GM19023 (cell line): ENCODE data around the gene RTN4R.
A peak's percentile ranks its signal among the peaks of the same experiment; 100 is the strongest.

Source experiments
- ATAC-seq: cut with Tn5 transposase; IDR thresholded peaks from one replicate; pipeline ENCODE4 v1.9.1; 2021; ENCODE audit warnings: mild to moderate bottlenecking, moderate library complexity; ENCODE audit not compliant: unreplicated experiment

RTN4R gene

GRCh38 chr22:20218987-20219386, 49.1 kb downstream of the RTN4R start:
- no peak for ATAC-seq

DNA sequence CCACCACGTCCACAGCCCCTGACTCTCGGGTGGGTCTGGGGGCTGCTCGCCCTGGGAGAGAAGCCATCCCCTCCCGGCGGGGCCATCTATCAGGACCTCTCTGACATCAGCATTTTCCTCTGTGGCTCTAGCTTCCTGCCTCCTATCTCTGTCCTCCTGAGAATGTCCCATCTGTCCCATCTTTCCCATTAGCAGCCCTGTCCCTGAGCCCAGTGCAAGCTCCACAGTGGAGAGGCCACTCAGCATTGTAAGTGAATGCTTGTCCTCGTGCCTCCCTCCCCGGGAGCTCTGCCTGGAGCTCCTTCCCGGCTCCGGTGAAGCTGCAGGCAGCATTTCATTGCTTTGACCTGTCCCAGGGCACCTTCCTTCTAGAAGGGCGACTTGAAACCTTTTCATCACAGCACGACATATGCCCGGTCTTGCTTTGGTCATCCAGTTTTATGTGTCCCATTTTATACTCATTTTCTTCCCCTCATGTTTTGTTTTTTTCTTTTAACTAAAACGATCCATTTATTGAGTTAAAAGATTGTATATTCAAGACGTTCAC, 49.7 kb downstream of the RTN4R start:
- ATAC-seq = no peak

DNA sequence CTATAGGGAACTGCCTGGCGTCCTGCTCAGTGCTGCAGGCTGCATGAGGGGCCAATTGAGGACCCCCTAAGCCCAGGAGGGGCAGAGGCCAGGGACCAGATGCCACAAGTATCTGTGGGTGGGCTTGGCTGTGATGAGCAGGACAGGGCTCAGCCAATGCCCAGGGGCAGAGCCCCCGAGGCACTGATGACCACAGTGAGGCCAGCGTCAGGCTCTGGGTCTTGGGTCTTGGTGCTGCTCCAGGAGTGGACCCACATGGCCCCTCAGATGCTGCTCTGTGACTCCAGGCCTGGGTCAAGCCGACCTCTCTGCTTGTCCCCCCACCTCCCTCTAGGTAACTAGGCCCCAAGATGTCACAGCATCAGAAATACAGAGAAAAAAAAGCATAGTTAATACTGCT, 50.6 kb downstream of the RTN4R start:
- ATAC-seq = no peak

GRCh38 chr22:20216863-20217499, 51.1 kb downstream of the RTN4R start:
- no peak for ATAC-seq

DNA sequence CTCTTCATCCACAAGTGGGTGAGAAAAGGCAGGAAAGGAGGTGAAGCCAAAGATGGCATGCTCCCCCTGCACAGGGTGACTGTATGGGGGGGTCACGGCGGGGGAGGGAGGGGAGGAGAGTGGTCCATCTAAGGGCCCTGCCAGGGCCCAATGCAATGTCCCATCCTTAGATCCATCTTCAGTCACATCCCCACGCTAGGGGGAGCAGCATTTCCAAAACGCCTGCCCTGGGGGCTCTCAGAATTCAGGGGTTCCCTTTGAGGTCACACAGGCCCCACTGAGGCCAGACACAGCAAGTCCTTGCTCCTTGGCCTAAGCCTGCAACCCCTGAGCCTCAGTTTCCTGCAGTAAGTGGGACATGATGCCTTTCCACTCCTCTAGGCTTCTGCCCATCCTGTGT, 52.4 kb downstream of the RTN4R start:
- no peak for ATAC-seq

DNA sequence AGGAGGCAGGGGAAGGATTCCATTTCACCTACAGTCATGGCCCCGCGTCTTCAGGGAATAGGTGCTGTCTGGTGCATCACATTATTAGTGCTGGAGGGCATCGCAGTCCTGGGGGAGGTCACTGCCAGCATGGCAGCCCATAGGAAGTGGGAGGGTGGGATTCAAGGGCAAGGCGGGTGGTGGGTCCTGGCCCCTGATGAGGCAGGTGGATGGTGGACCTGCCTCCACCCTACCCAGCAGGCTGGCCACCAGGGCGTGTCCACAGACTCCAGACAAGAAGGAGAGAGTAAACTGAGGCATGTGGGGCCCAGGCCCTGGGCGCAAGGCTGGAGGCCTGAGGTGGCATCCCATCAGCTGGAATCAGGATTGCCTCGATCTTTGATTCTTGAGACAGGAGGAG, 53.3 kb downstream of the RTN4R start:
- no peak for ATAC-seq

GRCh38 chr22:20213833-20214708, 54.0 kb downstream of the RTN4R start:
- ATAC-seq = no peak

- ATAC-seq = no peak
Measured at GRCh38 chr22:20212754-20213699, 55.1 kb downstream of the RTN4R start.

- no peak for ATAC-seq
Measured at GRCh38 chr22:20211997-20212753, 55.9 kb downstream of the RTN4R start.

GRCh38 chr22:20211409-20211996, 56.6 kb downstream of the RTN4R start:
- no peak for ATAC-seq

- no peak for ATAC-seq
Measured at GRCh38 chr22:20210473-20211059, 57.6 kb downstream of the RTN4R start.

DNA sequence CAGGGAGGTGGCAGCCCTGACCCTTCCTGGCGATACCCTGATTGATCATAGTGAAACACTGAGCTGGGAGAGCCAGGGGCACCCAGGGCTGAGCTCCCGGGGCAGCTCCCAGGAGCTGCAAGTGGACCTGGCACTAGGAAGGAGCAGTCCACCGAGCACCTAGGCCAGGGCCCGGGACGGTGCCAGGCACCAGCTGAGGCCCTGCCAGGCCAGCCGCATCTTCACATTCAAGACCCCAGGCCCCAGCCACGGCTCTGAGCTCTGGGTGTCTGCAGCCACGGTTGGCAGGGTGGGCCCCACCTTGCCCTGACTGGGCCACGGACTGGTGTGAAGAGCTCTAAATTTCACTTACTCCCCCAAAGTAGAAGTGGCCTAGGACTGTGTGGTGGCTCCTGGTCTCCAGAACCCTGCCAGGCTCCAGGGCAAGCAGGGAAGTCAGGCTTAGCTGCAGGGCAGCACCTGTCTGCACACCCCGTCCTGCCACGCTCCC, 58.3 kb downstream of the RTN4R start:
- ATAC-seq = no peak

DNA sequence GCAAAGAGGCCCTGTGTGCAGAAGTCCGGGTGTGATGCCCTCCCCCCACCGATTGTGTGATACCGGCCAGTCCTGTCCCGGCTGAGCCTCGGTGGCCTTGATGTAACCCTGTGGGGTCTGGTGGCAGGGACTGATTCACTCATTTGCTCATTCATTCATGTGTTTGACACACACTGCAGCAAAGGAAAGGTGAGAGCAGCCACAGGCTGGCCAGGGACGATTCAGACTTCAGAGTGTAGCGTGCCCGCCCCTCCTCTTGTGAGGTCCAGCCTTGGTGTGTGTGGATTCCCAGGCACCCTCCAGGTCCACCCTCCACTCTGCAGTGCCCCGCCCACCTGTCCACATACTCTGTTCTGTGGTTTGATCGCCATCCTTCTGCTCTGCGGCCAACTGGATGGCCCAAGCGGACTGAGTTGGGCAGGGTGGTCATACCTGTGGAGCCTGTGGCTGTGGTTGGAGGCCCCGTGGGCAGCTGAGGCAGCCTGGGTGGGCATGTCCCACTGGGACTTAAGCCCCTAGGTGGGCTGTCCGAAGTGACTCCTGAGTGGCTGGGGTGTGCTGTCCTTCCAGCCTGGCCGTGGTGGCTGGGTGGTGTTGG, 59.3 kb downstream of the RTN4R start:
- no peak for ATAC-seq

DNA sequence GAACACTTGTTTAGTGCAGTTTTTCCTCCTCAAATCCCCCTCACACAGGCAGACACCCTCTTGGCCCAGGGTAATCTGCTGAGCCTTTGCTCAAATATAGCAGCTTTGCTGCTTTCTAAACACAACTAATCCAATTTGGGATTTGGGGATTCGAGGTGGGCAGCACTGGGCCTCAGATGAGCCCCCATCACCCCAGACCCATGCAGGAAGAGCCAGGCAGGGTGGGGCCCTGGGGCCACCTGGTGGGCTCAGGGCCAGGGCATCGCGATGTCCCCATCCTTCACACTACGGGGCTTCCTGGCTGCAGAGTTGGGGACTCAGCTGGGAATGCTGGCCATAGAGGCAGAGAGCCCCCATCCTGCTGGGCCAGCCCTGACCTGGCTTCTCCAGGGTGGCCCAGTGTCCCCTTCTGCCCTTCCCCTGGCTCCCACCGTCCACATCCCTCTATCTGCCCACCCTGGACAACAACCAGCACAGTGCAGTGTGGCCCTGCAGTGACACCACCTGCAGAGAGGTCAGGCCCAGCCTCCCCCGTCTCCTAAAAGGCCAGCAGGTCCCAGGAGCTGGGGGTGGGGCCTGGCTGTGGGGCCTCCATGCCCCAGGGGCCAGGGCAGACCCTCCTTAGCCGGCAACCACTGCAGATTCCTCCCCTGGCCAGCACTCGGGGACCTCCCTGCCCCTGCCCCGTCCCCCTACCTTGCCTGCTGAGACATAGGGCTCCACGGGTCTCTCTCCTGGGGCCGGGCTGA, 60.7 kb downstream of the RTN4R start:
- ATAC-seq = no peak

GRCh38 chr22:20206709-20207215, 61.4 kb downstream of the RTN4R start:
- peak; percentile 13 for ATAC-seq

- ATAC-seq = peak; percentile 63
Measured at GRCh38 chr22:20205964-20206708, 62.0 kb downstream of the RTN4R start.

DNA sequence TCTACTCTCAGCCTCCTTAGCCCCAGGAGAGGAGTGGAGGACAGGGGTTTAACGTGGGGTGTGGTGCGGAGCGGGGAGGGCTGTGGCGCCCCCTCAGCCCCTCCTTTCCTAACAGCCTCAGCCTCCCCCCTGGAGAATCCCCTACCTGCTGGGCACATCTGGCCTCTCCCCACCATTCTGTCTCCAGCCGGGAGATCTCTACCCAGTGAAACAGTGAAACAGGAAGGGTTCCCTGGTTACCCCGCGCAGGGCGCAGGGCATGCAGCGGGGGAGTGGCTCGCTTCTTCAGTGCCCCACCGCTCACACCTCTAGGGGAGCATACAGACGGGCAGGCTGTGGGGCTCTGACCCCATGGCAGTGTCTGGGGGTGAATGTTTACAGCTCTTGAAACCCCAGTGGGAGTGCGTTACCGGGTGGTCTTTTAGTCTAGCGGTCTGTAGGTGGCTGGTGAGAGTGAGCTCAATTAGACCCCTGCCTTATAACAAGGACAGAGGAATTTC, 62.6 kb downstream of the RTN4R start:
- no peak for ATAC-seq
